ENCODE data around the gene ZBED1. TPM values are rescaled to one million over a fixed set of nuclear protein-coding genes. Genes with fewer than 3 reads are reported as not detected.

Gene ZBED1
- total and polyA plus RNA-seq, 9 of the 15 experiments (the other 6 are each of a cell fraction or from before 2014, with no cell fraction given): 0.61 to 27.6 (median 13.9) TPM

GRCh38 chrX:2489446-2490445 is 11.0 kb downstream of the ZBED1 start:
- peaks cover 38% of the 10 kb centered on the region; the same call in 1 of the 3 replicates for H3K36me3 ChIP-seq (ENCODE audit: control insufficient read depth, insufficient read depth, low read length)
- no peak overlapping the region for H3K9ac ChIP-seq (ENCODE audit: insufficient read depth in 1 of 2, low read depth in 2 of 2, low read length in 2 of 2)
- 0 out of 2 replicates have a peak, but pooled peaks have one; percentile 24 for TF ChIP-seq ZBTB33 (CRISPR knock-in tag; IDR thresholded peaks at IDR 0.05)
- TF ChIP-seq CBX1 (IDR thresholded peaks at IDR 0.05; ENCODE audit: low read depth): no peak
- peaks cover 0 to 3% of the 10 kb centered on the region in 2 experiments; a peak in 1 of 5 replicates for H3K4me1 ChIP-seq (replicated peaks in 1 of 2; ENCODE audit: control insufficient read depth in 2 of 2, insufficient read depth in 2 of 2, low read length in 2 of 2)
- BruUV-seq (replicated peaks): no TSS peak
- CTCF ChIA-PET (ENCODE audit: low intra/inter-chr PET ratio): no interaction called here
- no peaks in the 10 kb centered on the region for H4K20me1 ChIP-seq (replicated peaks; ENCODE audit: control insufficient read depth, insufficient read depth, low read length)
- no peaks in the 10 kb centered on the region for H3K9me1 ChIP-seq (ENCODE audit: control insufficient read depth, insufficient read depth, low read length)
- H3K9me3 ChIP-seq (replicated peaks; ENCODE audit: control insufficient read depth, insufficient read depth, low read depth, low read length): no peaks in the 10 kb centered on the region
- in situ Hi-C loops (cut with MboI): no loop called here
- DNase-seq (ENCODE audit: extremely low read depth in 1 of 4, low spot score in 3 of 4) (no peak), FAIRE-seq (no peak), ATAC-seq (no peak)
- no peak overlapping the region for H3K4me2 ChIP-seq (ENCODE audit: insufficient read depth, low read length)
- H2AFZ ChIP-seq (ENCODE audit: low read depth, low read length): no peak overlapping the region
- H3K27me3 ChIP-seq (ENCODE audit: control insufficient read depth in 2 of 2, insufficient read depth in 2 of 2, low read length in 2 of 2): no peaks in the 10 kb centered on the region
- intact Hi-C loops (cut with micrococcal nuclease): no loop called here
- WGBS (ENCODE audit: insufficient coverage, low coverage, missing lambda C conversion rate): 98% methylated on average over 33 of the region's 65 CpGs
- no peak overlapping the region for H3K4me3 ChIP-seq
- POLR2A ChIA-PET: no interaction called here
- no peak overlapping the region for H3K27ac ChIP-seq (ENCODE audit: extremely low read depth, low read depth, low read length)
- peaks cover 7% of the 10 kb centered on the region; the same call in 1 of the 3 replicates for H3K79me2 ChIP-seq (ENCODE audit: control insufficient read depth, insufficient read depth, low read length)
